Neural progenitor cell (in vitro differentiated cells): ENCODE data around the gene LPAR5. TPM values are rescaled to one million over a fixed set of nuclear protein-coding genes. Genes with fewer than 3 reads are reported as not detected.

Source experiments
- DNase-seq: peaks from one replicate; pipeline ENCODE4 v3.0.0-alpha.2; 2016; ENCODE audit warnings: low spot score
- H2AFZ ChIP-seq: fragments of 200-600 bp; sonication (generic); replicated peaks from 2 replicates; pipeline ENCODE4 v1.6.1; 2016; ENCODE audit warnings: antibody characterized with exemption
- H3F3A ChIP-seq: fragments of 200-600 bp; sonication (generic); 2 replicates; pipeline ENCODE4 v1.6.1; 2016; ENCODE audit warnings: antibody characterized with exemption, low read depth
- H3K27ac ChIP-seq: fragments of 200-600 bp; sonication (generic); 2 replicates; pipeline ENCODE4 v1.5.1; 2016; ENCODE audit warnings: mild to moderate bottlenecking
- H3K27me3 ChIP-seq: fragments of 200-600 bp; sonication (generic); 2 replicates; pipeline ENCODE4 v1.6.1; 2016; ENCODE audit warnings: mild to moderate bottlenecking, moderate library complexity
- H3K36me3 ChIP-seq: fragments of 200-600 bp; sonication (generic); 2 replicates; pipeline ENCODE4 v1.5.1; 2016
- H3K4me1 ChIP-seq: fragments of 200-600 bp; sonication (generic); 2 replicates; pipeline ENCODE4 v1.6.1; 2016; ENCODE audit warnings: mixed run types
- H3K4me2 ChIP-seq: fragments of 200-600 bp; sonication (generic); 2 replicates; pipeline ENCODE4 v1.6.1; 2016
- H3K4me3 ChIP-seq: fragments of 200-600 bp; sonication (generic); 2 replicates; pipeline ENCODE4 v1.5.1; 2016
- H3K79me2 ChIP-seq: fragments of 200-600 bp; sonication (generic); 2 replicates; pipeline ENCODE4 v1.6.1; 2016; ENCODE audit warnings: low read depth
- H3K9ac ChIP-seq: fragments of 200-600 bp; sonication (generic); 2 replicates; pipeline ENCODE4 v1.6.1; 2016
- H3K9me3 ChIP-seq: fragments of 200-600 bp; sonication (generic); 2 replicates; pipeline ENCODE4 v1.5.1; 2016; ENCODE audit warnings: low read depth
- H4K20me1 ChIP-seq: fragments of 200-600 bp; sonication (generic); 2 replicates; pipeline ENCODE4 v1.6.1; 2016; ENCODE audit warnings: low read depth
- H3K27ac Mint-ChIP-seq: 3 replicates; pipeline ENCODE4 v1.8.0; 2021; ENCODE audit warnings: mixed read lengths
- H3K27me3 Mint-ChIP-seq: 2 replicates; pipeline ENCODE4 v1.8.0; 2022; ENCODE audit warnings: low read depth, mild to moderate bottlenecking, inconsistent platforms, moderate library complexity, mixed read lengths; ENCODE audit not compliant: insufficient read depth
- H3K36me3 Mint-ChIP-seq: 3 replicates; pipeline ENCODE4 v1.8.0; 2021; ENCODE audit warnings: mixed read lengths
- H3K4me1 Mint-ChIP-seq: 3 replicates; pipeline ENCODE4 v1.8.0; 2021; ENCODE audit warnings: mixed read lengths
- H3K4me3 Mint-ChIP-seq: 3 replicates; pipeline ENCODE4 v1.8.0; 2021; ENCODE audit warnings: mild to moderate bottlenecking, moderate library complexity, mixed read lengths
- H3K9me3 Mint-ChIP-seq: 3 replicates; pipeline ENCODE4 v1.8.0; 2020; ENCODE audit warnings: mixed read lengths
- CTCF ChIP-seq: fragments of 200-600 bp; sonication (generic); IDR thresholded peaks from 2 replicates; pipeline ENCODE4 v1.5.1; 2017; ENCODE audit warnings: antibody characterized with exemption, mild to moderate bottlenecking
- EZH2 ChIP-seq: fragments of 200-600 bp; sonication (generic); IDR thresholded peaks from 2 replicates; pipeline ENCODE4 v1.6.1; 2017; ENCODE audit warnings: antibody characterized with exemption, mild to moderate bottlenecking, moderate library complexity
- EZH2phosphoT487 ChIP-seq: fragments of 200-600 bp; sonication (generic); IDR thresholded peaks from 2 replicates; pipeline ENCODE4 v1.6.1; 2017; ENCODE audit warnings: antibody characterized with exemption
- total RNA-seq: library from RNA; depleted of rRNA; stranded (reverse); fragments of >200 nt; gene quantifications from 2 replicates; pipeline ENCODE4 v1.2.3, GENCODE V29; 2015; ENCODE audit warnings: low replicate concordance

Gene LPAR5
- total RNA-seq, 1 donor from 2014 or later = 0.04 TPM

DNA sequence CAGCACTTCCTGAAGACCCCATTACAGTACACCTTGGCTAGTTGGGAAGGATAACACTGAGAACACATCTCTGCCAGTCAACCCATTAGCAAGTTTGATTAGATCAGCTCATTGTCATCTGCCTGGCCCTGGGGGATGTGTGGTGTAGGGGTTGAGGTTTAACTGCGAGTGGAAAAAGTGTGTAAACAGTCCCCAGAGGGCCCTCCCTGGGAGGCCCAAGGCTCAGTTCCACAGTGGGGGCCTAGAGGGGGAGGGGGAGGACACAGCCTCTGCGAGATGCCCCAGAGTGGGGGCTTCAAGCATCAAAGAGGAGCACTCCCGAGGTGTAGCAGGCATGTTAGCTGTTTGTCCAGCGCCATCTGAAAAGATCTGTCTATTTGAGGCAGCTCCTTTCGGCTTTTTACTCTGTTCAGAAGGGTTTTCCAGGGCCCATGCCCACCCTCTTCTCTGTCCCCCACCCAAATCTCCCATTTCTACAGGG is 344 bp downstream of the LPAR5 start:
- H3K79me2 ChIP-seq = no peaks in the 10 kb centered on the region
- Mint-ChIP-seq H3K9me3 (no peaks in the 10 kb centered on the region), H3K27ac (peak overlapping the region; percentile 23), H3K4me1 (peaks cover 30% of the 10 kb centered on the region), H3K27me3 (peaks cover 8% of the 10 kb centered on the region), H3K36me3 (no peaks in the 10 kb centered on the region), H3K4me3 (no peak overlapping the region)
- no peak overlapping the region for H3K4me3 ChIP-seq
- TF ChIP-seq CTCF = no peak
- TF ChIP-seq EZH2 = no peak
- TF ChIP-seq EZH2phosphoT487 = no peak
- peaks cover 23% of the 10 kb centered on the region for H3F3A ChIP-seq
- H3K9ac ChIP-seq = no peak overlapping the region
- H3K4me1 ChIP-seq = peaks cover 33% of the 10 kb centered on the region
- H3K36me3 ChIP-seq = no peaks in the 10 kb centered on the region
- H4K20me1 ChIP-seq = no peaks in the 10 kb centered on the region
- H3K27ac ChIP-seq = no peak overlapping the region
- H3K4me2 ChIP-seq = no peak overlapping the region
- H2AFZ ChIP-seq = no peak overlapping the region
- DNase-seq = no peak
- no peaks in the 10 kb centered on the region for H3K9me3 ChIP-seq
- H3K27me3 ChIP-seq = no peaks in the 10 kb centered on the region

GRCh38 chr12:6632026-6632983 is 3.5 kb downstream of the LPAR5 start:
- Histone ChIP-seq H3K36me3 (no peaks in the 10 kb centered on the region), H3K4me1 (peaks cover 37% of the 10 kb centered on the region), H3K9me3 (no peaks in the 10 kb centered on the region), H3K27me3 (no peaks in the 10 kb centered on the region), H3K4me3 (no peak overlapping the region), H3K9ac (no peak overlapping the region), H4K20me1 (no peaks in the 10 kb centered on the region), H3K27ac (peak overlapping the region; percentile 83), H3F3A (peaks cover 27% of the 10 kb centered on the region), H2AFZ (peak overlapping the region; percentile 93), H3K79me2 (no peaks in the 10 kb centered on the region), H3K4me2 (peak overlapping the region; percentile 46)
- H3K27ac Mint-ChIP-seq = peak overlapping the region; percentile 96
- H3K4me3 Mint-ChIP-seq = no peak overlapping the region
- peaks cover 14% of the 10 kb centered on the region for H3K27me3 Mint-ChIP-seq
- no peaks in the 10 kb centered on the region for H3K9me3 Mint-ChIP-seq
- H3K36me3 Mint-ChIP-seq = no peaks in the 10 kb centered on the region
- TF ChIP-seq CTCF = no peak
- no peak for TF ChIP-seq EZH2
- no peak for TF ChIP-seq EZH2phosphoT487
- peaks cover 34% of the 10 kb centered on the region for H3K4me1 Mint-ChIP-seq
- peak; percentile 61 for DNase-seq

GRCh38 chr12:6631549-6631961 is 4.2 kb downstream of the LPAR5 start:
- no peaks in the 10 kb centered on the region for H3K36me3 Mint-ChIP-seq
- H3K4me3 Mint-ChIP-seq = no peak overlapping the region
- no peaks in the 10 kb centered on the region for H4K20me1 ChIP-seq
- H3K27ac Mint-ChIP-seq = peak overlapping the region; percentile 51
- no peaks in the 10 kb centered on the region for H3K27me3 ChIP-seq
- H3K9ac ChIP-seq = no peak overlapping the region
- no peaks in the 10 kb centered on the region for H3K9me3 ChIP-seq
- DNase-seq = no peak
- H2AFZ ChIP-seq = peak overlapping the region; percentile 93
- no peak for TF ChIP-seq EZH2
- no peak for TF ChIP-seq CTCF
- no peak for TF ChIP-seq EZH2phosphoT487
- H3K4me1 ChIP-seq = peaks cover 38% of the 10 kb centered on the region
- no peaks in the 10 kb centered on the region for H3K36me3 ChIP-seq
- H3F3A ChIP-seq = peaks cover 27% of the 10 kb centered on the region
- H3K4me2 ChIP-seq = no peak overlapping the region
- peaks cover 14% of the 10 kb centered on the region for H3K27me3 Mint-ChIP-seq
- peaks cover 34% of the 10 kb centered on the region for H3K4me1 Mint-ChIP-seq
- no peaks in the 10 kb centered on the region for H3K79me2 ChIP-seq
- H3K9me3 Mint-ChIP-seq = no peaks in the 10 kb centered on the region
- H3K27ac ChIP-seq = peak overlapping the region; percentile 83
- H3K4me3 ChIP-seq = no peak overlapping the region
